ENCODE data around the gene EPHA6.
"Not testable (repeated sequence)": the region's sequence is repeated elsewhere in the genome, so short reads cannot be mapped to it uniquely, and the experiment has no call there.

EPHA6 gene

DNA sequence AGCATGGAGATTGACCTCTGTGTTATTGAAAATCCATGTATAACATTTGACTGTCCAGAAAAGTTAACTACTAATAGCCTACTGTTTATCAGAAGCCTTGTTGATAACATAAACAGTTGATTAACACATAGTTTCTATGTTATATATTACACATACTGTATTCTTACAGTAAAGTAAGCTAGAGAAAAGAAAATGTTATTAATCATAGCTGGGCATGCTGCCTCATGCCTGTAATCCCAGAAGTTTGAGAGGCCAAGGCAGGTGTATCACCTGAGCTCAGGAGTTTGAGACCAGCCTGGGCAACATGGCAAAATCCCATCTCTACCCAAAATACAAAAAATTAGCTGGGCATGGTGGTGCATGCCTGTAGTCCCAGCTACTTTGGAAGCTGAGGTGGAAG is 163.3 kb downstream of the EPHA6 start:
- TF ChIP-seq, protein P1, sequence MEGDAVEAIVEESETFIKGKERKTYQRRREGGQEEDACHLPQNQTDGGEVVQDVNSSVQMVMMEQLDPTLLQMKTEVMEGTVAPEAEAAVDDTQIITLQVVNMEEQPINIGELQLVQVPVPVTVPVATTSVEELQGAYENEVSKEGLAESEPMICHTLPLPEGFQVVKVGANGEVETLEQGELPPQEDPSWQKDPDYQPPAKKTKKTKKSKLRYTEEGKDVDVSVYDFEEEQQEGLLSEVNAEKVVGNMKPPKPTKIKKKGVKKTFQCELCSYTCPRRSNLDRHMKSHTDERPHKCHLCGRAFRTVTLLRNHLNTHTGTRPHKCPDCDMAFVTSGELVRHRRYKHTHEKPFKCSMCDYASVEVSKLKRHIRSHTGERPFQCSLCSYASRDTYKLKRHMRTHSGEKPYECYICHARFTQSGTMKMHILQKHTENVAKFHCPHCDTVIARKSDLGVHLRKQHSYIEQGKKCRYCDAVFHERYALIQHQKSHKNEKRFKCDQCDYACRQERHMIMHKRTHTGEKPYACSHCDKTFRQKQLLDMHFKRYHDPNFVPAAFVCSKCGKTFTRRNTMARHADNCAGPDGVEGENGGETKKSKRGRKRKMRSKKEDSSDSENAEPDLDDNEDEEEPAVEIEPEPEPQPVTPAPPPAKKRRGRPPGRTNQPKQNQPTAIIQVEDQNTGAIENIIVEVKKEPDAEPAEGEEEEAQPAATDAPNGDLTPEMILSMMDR (IDR thresholded peaks at IDR 0.05; ENCODE audit: low read length, missing control alignments) = no peak
- no peak overlapping the region for H3K4me3 ChIP-seq (replicated peaks; ENCODE audit: low read depth, low read length)
- no peak for DNase-seq (ENCODE audit: low read depth)

DNA sequence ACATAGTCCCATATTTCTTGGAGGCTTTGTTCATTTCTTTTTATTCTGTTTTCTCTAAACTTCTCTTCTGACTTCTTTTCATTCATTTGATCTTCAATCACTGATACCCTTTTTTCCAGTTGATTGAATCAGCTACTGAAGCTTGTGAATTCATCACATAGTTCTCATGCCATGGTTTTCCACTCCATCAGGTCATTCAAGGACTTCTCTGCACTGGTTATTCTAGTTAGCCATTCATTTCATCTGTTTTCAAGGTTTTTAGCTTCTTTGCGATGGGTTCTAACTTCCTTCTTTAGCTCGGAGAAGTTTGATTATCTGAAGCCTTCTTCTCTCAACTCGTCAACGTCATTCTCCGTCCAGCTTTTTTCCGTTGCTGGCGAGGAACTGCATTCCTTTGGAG is 169.3 kb downstream of the EPHA6 start:
- DNase-seq (ENCODE audit: low read depth); H3K4me3 ChIP-seq (replicated peaks; ENCODE audit: low read depth, low read length): not testable (repeated sequence)

DNA sequence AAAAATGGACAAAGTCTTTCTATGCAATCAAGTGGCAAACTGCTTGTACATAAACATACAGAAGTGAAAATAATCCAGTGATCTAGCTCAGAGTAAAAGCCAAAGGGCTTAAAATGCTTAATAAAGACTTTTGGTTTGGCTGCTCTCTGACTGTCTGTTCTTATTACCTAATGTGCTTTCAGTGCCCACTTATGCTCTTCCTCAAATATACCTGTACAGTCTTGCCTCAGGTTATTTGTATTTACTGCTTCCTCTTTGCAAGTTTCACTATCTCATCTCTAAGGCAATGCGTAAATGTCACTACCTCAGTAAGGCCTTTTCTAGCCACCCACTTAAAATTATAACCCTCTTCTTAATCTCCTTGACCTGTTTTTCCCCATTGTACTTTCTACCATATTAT is 171.8 kb downstream of the EPHA6 start:
- TF ChIP-seq, protein P1 (IDR thresholded peaks at IDR 0.05; ENCODE audit: low read length, missing control alignments) = no peak
- DNase-seq (ENCODE audit: low read depth) = no peak
- H3K4me3 ChIP-seq (replicated peaks; ENCODE audit: low read depth, low read length) = no peak overlapping the region

DNA sequence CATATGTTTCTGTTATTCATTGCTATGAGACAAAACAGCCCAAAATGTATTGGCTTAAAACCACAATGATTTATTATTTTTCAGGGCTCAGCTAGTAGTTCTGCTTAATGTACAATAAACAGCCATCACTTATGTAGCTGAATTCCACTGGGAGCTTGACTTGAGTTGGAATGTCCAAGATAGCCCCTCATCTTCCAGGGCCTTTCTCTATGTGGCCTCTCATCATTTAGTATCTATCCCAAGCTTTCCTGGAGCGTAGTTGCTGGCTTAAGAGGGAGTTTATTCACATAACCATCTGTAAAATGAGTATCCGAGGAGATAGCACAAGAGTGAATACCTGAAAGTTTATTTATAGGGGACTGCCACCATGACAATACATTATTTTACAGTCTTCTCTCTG is 176.8 kb downstream of the EPHA6 start:
- DNase-seq (ENCODE audit: low read depth) = no peak
- TF ChIP-seq, protein P1 (IDR thresholded peaks at IDR 0.05; ENCODE audit: low read length, missing control alignments) = no peak
- H3K4me3 ChIP-seq (replicated peaks; ENCODE audit: low read depth, low read length) = no peak overlapping the region

DNA sequence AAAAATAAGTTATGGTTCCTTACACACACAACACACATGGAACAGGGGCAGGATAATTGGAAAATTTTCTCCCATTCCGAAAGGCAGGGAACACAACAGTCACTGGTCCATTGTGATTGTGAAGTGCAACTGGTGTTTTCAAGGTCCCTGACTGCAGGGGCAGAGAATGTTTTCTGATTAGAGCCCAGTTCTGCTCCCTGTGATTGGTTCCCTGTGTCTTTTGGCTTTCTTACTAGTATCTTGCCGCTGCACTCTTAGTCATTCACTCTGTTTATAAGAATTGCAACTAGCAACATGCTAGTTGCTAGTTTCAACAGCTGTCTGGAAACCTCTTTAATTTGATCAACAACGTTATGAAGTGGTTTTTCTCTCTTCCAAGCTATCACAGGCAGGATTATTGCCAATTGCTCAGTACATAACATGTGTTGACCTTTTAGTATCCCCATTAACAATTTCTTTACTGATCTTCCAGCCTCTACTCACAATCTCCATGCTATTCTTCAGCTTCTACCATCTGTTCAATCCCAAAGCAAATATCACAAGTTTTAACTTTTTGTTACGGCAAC is 177.5 kb downstream of the EPHA6 start:
- TF ChIP-seq, protein P1 (IDR thresholded peaks at IDR 0.05; ENCODE audit: low read length, missing control alignments) = no peak
- H3K4me3 ChIP-seq (replicated peaks; ENCODE audit: low read depth, low read length) = no peak overlapping the region
- no peak for DNase-seq (ENCODE audit: low read depth)

DNA sequence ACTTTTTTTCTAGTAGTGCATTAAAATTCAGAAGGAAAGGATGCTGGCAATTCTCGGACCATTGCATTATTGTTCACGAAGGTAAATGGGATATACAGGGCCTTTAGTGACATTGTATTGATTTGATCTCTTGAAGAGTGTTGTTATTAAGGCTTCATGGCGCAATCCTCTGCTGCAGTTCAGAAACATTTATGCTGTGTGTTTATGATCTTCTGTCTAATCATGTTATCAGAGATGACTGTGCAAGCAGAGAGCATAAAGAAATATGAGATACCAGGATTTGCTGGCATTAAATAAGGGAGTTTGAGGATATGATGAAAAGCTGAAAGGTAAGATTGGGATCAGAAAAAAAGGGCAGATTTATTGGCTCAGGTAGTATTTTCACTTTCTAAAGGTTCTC is 180.6 kb downstream of the EPHA6 start:
- TF ChIP-seq, protein P1 (IDR thresholded peaks at IDR 0.05; ENCODE audit: low read length, missing control alignments) = no peak
- DNase-seq (ENCODE audit: low read depth) = no peak
- H3K4me3 ChIP-seq (replicated peaks; ENCODE audit: low read depth, low read length) = no peak overlapping the region

DNA sequence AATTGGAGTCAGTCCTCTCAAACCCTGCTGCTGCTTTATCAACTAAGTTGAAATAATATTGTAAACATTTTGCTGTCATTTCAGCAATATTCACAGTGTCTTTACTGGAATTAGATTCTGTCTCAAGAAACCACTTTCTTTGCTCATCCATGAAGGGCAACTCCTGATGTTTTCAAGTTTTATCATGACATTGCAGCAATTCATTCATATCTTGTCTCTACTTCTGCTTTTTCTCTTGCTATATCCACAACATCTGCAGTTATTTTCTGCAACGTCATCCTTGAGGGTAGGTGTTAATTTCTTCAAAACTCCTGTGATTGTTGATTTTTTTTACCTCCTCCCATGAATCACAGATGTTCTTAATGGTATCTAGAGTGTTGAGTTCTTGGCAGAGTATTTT is 181.6 kb downstream of the EPHA6 start:
- TF ChIP-seq, protein P1 (IDR thresholded peaks at IDR 0.05; ENCODE audit: low read length, missing control alignments) = no peak
- no peak for DNase-seq (ENCODE audit: low read depth)
- H3K4me3 ChIP-seq (replicated peaks; ENCODE audit: low read depth, low read length) = no peak overlapping the region

Measured in fibroblast of pulmonary artery (primary cell).